RWPE1 (cell line): ENCODE measurements around the gene DAPK2.
"Not testable (repeated sequence)": the region's sequence is repeated elsewhere in the genome, so short reads cannot be mapped to it uniquely, and the experiment has no call there.

Experiments
- CTCF ChIA-PET: fragments of 350-600 bp; sonication (Branson Sonifier 250); formaldehyde crosslinking; extraction: SDS; loops from one replicate; lab custom pipeline; 2021; lab: Yijun Ruan, JAX
- POLR2A ChIA-PET: fragments of 400-600 bp; formaldehyde crosslinking; extraction: SDS; loops from one replicate; lab custom pipeline; 2020; ENCODE audit warnings: antibody characterized with exemption; ENCODE audit not compliant: low non-redundant PET; lab: Yijun Ruan, JAX
- DNase-seq: peaks from one replicate; pipeline ENCODE4 v3.0.0; 2012; ENCODE audit warnings: low spot score
- H3K27ac ChIP-seq: fragments of 450-650 bp; 2 replicates; pipeline ENCODE4 v1.5.1; 2017
- TF ChIP-seq, protein P1 (sequence below): fragments of 450-650 bp; conservative IDR thresholded peaks from 2 replicates; pipeline ENCODE4 v1.5.1; 2017; ENCODE audit warnings: low read depth, mild to moderate bottlenecking

The DAPK2 gene

DNA sequence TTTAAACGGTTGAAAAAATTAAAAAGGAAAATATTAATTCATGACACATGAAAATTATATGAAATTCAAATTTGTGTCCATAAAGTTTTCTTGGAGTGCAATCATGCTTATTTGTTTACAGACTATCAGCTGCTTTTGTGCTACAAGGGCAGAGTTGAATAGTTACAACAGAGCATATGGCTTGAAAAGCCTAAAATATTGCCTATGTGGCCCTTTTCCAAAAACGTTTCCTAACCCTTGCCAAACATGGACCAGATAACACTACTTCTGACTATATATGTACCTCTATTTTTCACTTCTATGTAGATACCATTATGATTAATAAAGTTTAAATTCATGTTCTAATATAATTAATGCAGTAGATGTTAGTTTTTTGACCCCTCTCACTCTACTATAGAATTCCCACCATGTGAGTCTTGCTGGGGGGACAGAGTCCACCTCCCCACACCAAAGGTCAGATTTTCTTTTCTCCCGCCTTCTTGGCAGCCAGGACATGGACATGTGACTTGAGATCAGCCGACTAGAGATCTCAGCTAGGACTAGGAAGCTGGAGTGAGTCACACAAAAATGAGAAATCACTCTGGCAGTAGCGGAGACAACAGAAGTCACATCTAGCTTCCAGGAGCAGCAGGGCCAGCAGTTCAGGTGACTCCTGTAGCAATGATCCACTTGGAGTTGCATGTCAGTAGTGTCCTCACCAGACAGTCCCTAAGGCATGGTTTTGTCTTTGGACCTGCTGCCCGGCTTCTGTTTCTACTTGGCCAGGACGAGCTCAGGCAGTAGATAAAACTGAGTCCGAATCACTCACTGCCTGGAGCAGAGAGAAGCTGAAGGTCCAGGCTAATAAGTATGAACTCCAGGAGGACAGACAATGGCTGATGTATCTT, 24.9 kb upstream of the DAPK2 start:
- ChIA-PET CTCF (interaction anchor here (0.5 to 2.4 kb wide), 7 partner anchors 18 to 461 kb away, joined by 3 to 16 read pairs (median 3); no protein-coding TSS in a partner anchor), POLR2A (no interaction called here)
- peak overlapping the region; percentile 68 for H3K27ac ChIP-seq
- TF ChIP-seq, protein P1, sequence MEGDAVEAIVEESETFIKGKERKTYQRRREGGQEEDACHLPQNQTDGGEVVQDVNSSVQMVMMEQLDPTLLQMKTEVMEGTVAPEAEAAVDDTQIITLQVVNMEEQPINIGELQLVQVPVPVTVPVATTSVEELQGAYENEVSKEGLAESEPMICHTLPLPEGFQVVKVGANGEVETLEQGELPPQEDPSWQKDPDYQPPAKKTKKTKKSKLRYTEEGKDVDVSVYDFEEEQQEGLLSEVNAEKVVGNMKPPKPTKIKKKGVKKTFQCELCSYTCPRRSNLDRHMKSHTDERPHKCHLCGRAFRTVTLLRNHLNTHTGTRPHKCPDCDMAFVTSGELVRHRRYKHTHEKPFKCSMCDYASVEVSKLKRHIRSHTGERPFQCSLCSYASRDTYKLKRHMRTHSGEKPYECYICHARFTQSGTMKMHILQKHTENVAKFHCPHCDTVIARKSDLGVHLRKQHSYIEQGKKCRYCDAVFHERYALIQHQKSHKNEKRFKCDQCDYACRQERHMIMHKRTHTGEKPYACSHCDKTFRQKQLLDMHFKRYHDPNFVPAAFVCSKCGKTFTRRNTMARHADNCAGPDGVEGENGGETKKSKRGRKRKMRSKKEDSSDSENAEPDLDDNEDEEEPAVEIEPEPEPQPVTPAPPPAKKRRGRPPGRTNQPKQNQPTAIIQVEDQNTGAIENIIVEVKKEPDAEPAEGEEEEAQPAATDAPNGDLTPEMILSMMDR = no peak
- DNase-seq = peak; percentile 55

DNA sequence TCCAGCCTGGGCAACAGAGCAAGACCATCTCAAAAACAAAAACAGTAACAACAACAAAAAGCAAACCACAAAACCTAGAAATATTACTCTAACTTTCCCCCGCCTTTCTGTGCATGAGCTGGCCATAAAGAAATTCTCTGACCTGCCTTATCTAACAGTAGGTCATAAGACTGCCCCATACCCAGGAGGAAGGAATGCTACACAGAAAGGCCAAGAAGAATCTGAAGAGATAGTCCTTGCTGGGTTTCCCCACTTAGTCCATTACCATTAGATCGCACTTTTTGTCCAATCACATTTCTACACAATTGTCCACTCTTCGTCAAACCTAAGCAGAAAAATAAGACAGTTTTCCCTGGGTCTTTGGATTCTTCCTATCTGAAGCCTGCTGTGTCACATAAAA, 23.8 kb upstream of the DAPK2 start:
- CTCF ChIA-PET = interaction anchor here (0.9 to 2.4 kb wide), 3 partner anchors 14 to 318 kb away, joined by 3 to 16 read pairs (median 3); no protein-coding TSS in a partner anchor

DNA sequence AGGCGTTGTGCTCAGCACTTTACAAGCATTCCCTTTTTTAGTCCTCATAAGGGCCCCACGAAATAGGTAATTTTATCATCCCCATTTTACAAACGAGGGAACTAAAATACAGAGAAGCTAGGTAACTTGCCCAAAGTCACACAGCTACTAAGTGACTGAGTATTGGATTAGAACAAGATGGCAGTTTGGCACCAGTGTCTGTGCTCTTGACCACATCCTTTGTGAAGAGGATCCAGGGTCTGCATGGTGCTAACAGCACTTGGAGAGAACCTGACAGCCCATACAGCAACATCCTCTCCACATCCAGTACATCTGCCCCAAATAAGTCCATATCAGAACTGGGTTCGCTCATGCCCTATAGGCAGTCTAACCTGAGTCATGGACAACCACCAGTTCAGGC, 21.8 kb upstream of the DAPK2 start:
- CTCF ChIA-PET = interaction anchor here (0.5 to 2.8 kb wide), 17 partner anchors 13 to 1243 kb away, joined by 3 to 32 read pairs (median 3); partner anchors contain the start of gene HERC1
- no peak for DNase-seq
- TF ChIP-seq, protein P1 = no peak
- POLR2A ChIA-PET = no interaction called here
- H3K27ac ChIP-seq = no peak overlapping the region

More for the DNA sequence above, 23.8 kb upstream of the DAPK2 start:
- no peak for DNase-seq
- no peak overlapping the region for H3K27ac ChIP-seq
- POLR2A ChIA-PET = no interaction called here
- TF ChIP-seq, protein P1 = no peak

- H3K27ac ChIP-seq = no peak overlapping the region
- TF ChIP-seq, protein P1 = peak; percentile 92
- CTCF ChIA-PET = interaction anchor here (0.5 to 2.8 kb wide), 27 partner anchors 13 to 1242 kb away, joined by 3 to 32 read pairs (median 4); partner anchors contain the start of gene HERC1
- peak; percentile 71 for DNase-seq
- POLR2A ChIA-PET = no interaction called here
Measured at GRCh38 chr15:64067564-64068030, 21.3 kb upstream of the DAPK2 start.

GRCh38 chr15:64066451-64066850, 20.2 kb upstream of the DAPK2 start:
- ChIA-PET POLR2A (no interaction called here), CTCF (interaction anchor here (0.6 to 2.8 kb wide), 3 partner anchors 45 to 314 kb away, joined by 3 to 32 read pairs (median 3); no protein-coding TSS in a partner anchor)

DNA sequence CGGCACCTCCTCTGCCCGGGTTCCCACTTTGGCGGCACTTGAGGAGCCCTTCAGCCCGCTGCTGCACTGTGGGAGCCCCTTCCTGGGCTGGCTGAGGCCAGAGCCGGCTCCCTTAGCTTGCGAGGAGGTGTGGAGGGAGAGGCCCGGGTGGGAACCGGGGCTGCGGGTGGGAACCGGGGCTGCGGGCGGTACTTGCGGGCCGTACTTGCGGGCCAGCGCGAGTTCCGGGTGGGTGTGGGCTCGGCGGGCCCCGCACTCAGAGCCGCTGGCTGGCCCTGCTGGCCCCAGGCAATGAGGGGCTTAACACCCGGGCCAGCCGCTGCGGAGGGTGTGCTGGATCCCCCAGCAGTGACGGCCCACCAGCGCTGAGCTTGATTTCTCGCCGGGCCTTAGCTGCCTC, 14.4 kb upstream of the DAPK2 start:
- H3K27ac ChIP-seq = no peak overlapping the region
- TF ChIP-seq, protein P1 = no peak
- POLR2A ChIA-PET = no interaction called here
- CTCF ChIA-PET = no interaction called here
- no peak for DNase-seq

More at GRCh38 chr15:64066451-64066850, 20.2 kb upstream of the DAPK2 start:
- DNase-seq = no peak
- TF ChIP-seq, protein P1 = no peak
- no peak overlapping the region for H3K27ac ChIP-seq

DNA sequence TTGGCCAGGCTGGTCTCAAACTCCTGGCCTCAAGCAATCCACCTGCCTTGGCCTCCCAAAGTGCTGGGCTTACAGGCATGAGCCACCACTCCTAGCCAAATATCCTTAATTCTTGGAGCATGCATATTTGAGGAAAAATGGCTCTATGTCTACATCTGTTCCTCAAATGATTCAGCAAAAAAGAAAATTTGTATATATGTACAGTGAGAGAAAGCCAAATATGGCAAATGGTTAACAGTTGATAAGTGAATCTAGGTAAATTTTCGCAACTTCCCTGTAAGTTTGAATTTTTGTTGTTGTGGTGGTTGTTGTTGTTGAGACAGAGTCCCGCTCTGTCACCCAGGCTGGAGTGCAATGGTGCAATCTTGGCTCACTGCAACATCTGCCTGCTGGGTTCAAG, 12.8 kb upstream of the DAPK2 start:
- H3K27ac ChIP-seq, DNase-seq, POLR2A ChIA-PET, CTCF ChIA-PET: not testable (repeated sequence)
